Hepatocyte (in vitro differentiated cells): Measurements from ENCODE around the gene NBAS.
"Not testable (repeated sequence)": the region's sequence is repeated elsewhere in the genome, so short reads cannot be mapped to it uniquely, and the experiment has no call there.

Source experiments
- CTCF ChIP-seq: fragments of 200-600 bp; sonication (generic); IDR thresholded peaks from 2 replicates; pipeline ENCODE4 v1.5.1; 2016; ENCODE audit warnings: antibody characterized with exemption, mild to moderate bottlenecking; ENCODE audit not compliant: poor library complexity
- EZH2 ChIP-seq: fragments of 200-600 bp; sonication (generic); IDR thresholded peaks from 2 replicates; pipeline ENCODE4 v1.6.1; 2016; ENCODE audit warnings: antibody characterized with exemption, mild to moderate bottlenecking, borderline replicate concordance

DNA sequence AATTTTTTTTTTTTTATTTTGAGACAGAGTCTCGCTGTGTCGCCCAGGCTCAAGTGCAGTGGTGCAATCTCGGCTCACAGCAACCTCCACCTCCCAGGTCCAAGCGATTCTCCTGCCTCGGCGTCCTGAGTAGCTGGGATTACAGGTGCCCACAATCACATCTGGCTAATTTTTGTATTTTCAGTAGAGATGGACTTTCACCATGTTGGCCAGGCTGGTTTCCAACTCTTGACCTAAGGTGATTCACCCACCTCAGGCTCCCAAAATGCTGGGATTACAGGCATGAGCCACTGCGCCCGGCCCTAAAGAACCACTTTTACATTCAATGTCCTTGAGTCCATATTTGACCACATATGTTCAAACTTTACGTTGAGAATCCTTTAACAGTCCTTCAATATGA, 156.6 kb downstream of the NBAS start:
- not testable (repeated sequence) for TF ChIP-seq EZH2, CTCF
